NCI-H1417 treated with DMSO at 0.1 percent for 48 hours (cell line): ENCODE measurements around the gene NELFCD.

ENCODE experiments used
- DNase-seq: peaks from one replicate; lab custom pipeline; 2025; lab: John Stamatoyannopoulos, UW

The NELFCD gene

DNA sequence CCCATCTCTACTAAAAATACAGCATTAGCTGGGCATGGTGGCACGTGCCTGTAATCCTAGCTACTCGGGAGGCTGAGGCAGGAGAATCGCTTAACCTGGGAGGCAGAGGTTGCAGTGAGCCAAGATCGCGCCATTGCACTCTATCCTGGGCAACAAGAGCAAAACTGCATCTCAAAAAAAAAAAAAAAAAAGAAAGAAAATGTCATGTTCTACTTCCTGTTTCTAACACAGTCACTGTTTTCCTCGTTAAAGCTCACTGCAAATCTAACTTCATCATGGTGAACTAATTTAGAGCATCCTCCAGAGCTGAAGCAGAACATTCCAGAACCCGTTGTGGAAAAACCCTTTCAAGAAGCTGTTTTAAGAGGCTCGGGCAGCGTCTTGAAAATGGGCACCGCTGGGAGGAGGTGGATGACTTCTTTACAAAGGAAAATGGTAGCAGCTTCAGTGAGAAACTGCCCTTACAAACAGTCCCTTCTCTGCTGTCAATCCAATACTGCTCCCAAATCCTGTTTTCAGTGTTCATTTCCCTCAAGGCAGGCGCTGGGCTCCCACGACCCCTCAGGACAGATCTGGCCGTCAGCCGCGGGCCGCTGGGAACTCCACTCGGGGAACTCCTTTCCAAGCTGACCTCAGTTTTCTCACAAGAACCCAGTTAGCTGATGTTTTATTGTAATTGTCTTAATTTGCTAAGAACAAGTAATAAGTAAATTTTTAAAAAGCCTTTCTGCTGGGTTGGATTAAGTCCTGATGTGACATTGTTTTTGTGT lies 13.5 kb downstream of the NELFCD start:
- DNase-seq, result no peak

DNA sequence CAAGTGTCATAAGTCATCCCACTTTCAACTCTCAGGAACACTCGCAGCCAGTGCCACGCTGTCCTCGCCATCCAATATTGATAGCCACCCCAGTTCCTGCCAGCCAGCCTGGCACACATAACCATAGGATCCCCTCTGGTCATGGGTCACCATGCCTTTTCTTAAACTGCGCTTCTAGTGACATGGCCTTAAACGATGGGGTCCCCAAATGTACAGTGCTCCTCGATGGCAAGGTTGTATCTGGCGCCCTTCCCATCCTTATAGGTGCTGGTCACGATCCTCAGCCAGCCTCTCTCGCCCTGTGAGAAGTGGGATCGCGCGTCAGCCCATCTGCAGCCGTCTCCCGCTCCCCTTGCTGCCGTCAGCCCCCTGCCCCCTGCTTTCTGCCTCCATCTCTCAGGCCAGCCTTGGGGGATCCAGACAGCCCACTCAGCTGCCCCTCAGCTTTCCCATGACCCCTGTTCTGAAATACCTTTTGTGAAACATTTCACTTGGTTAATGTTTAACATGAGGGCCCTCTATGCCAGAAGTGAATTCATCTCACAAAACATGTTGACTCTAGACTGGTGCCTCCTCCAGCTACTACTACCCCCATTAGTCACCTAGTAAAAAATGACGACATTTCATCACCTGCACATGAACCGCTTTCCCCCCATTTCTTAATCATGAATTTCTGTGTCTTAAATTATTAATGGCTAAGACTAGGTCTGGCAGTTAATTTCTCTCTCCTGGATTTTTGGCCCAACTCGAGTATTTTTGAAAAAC lies 14.6 kb downstream of the NELFCD start:
- DNase-seq, result no peak

DNA sequence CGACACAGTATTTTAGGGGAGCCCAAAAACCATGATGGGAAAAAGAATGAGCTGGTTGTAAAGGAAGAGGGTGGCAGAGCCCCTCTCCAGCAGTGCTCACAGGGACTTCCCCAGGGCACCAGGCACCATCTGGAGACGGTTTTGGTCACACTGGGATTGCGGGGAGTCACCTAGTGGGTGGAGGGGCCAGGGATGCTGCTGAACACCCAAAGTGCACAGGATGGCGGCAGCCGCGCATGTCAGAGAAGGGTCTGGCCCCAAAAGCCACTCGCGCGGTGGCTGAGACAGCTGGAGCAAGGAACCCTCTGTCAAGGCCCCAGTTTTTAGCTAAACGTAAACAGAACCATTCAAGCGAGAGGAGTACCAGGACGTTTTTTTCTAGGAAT lies 15.2 kb downstream of the NELFCD start:
- DNase-seq, result no peak

DNA sequence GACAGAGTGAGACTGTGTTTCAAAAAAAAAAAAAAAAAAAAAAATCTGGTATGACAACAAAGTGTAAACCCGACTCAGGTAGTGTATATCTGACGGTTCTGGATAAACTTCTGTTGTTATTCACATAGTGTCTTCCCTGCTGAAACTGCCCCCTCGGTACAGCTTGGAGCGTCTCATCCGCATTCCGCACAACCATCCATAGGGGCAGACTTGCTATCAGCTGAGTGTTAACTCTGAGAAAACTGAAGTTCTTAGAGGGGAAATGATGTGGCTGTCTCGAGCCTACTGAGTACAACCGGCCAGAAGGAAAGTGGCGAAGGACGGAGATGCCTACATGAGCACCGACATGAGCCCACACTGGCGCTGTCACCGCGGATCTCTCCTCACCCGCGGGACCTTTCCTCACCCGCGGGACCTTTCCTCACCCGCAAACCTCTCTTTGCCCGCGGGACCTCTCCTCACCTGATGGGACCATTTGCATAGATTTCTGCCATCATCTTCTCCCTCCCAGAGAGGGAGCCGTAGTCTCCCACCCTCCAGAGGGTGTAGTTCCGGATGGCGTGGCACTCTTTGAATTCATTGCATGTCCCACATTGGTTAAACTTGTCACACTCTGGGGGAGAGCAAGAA lies 16.2 kb downstream of the NELFCD start:
- no peak for DNase-seq

DNA sequence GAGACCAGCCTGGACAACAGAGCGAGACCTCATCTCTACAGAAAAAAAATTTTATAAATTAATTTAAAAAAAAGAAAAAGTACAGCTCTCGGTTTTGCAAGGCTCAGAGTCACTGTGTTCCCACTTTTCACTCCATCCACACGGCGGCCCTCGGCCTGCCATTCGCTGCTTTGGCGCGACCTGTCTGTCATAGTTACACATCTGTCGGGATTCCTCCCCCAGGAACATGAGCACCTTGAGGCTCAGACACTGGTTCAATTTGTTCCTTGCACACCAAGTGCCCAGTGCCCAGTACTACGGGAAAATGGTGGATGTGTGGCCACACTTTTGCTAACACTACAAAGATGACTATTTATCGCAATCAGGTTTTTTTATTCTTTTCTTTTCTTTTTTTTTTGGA lies 17.6 kb downstream of the NELFCD start:
- no peak for DNase-seq

DNA sequence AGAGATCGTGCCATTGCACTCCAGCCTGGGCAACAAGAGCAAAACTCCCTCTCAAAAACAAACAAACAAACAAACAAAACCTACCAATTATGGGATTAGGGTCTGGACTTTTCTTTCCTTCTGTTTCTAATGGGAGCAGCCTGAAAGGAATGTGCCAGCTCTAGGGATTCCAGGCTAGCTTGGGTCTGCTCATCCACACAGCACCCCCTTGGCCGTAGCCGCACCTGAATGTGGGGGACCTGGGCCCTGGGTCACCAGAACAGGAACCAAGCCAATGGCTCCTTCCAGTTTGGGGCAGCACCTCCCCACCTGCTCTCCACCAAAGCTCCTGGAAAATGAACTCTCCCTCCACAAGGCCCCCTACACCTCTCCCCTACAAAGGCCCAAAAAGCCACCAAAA lies 19.3 kb downstream of the NELFCD start:
- no peak for DNase-seq

DNA sequence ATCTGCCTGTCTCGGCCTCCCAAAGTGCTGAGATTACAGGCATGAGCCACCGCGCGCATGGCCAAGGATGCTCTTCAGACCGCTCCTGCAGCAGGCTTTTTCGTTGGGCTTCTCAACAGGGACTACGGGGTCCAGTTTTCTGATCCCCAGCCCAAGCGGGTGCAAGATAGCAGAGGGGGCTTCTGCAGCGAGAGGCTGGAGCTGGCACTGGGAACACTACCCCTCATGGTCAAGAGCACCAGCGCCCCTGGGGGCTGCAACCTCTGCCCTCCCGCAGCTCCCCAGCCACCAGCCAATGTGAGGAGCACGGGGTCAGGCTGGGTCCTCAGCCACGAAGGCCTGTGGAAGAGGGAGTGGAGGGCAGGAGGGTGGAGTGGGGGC lies 20.0 kb downstream of the NELFCD start:
- DNase-seq, result no peak

DNA sequence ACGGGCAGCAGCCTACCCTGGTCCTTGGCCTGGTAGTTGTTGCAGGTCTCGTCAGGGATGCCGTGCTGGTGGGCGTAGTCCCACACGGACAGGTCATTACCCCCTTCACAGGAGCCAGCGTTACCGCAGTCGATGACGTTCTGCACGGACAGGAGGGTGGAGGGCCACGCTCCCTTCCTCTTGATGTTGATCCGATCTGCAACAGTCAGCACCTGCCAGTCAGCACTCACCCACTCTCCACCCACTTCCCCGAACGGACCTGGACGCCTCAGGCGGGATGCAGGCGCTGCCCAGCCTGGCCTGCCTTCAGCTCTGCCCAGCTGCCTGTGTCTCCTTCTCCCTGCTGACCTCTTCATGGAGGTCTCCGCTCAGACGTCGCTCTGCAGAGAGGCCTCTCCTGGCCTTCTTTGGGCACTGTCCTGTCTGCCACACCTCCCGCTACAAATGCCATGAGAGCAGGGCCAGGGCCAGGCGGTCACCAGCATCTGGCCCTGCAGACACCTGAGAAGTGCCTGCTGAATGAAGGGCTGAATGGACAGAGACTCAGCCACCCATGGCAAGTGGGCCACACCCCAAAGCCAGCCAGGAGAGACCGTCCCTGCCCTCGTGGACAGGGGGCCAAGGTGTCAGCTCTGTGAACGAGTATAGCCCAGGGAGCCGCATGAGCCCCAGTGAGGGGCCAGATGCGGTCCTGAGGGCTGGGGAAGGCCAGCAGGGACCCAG lies 20.6 kb downstream of the NELFCD start:
- no peak for DNase-seq

DNA sequence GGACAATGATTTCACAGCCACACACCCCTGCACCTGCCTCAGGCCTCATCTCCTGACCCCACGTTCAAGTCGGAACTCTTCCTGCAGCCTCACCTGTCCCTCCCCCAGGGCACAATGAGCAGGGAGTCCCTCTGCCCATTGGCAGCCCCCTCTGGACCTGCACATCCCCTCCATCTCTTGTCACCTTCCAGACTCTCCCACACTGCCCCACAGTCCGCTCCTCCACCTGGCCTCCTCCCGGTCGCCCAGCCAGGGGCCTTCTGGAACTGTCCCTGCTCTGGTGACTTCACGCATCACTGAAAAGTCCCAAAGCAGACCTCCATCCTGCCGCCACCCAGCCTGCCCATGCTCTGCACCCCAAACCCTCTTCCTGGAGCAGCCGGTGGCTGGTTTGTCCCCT lies 21.3 kb downstream of the NELFCD start:
- no peak for DNase-seq

DNA sequence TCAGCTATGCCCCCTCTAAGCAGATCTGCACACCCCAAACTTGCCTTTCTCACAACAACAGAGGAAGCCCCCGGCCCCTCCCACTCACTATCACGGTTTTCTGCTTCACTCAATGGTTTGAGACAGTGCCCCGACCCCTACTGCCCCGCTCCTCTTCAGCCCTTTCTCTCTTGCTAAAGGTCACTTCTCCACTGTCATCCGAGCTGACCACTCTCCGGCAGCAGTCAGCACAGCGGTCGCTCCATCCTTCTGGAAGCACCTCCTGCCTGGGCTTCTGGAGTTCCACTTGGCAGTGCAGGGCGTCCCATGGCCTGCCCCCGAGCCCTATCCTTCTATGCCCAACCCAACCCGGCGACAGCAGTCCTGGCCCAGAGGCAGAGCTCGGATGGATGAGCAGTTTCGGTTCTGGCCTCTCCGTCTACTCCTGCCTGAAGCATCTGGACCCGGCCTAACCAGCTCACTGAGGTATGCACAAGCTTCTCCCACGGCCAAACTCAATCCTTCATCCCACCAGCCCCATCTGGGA lies 21.9 kb downstream of the NELFCD start:
- no peak for DNase-seq

DNA sequence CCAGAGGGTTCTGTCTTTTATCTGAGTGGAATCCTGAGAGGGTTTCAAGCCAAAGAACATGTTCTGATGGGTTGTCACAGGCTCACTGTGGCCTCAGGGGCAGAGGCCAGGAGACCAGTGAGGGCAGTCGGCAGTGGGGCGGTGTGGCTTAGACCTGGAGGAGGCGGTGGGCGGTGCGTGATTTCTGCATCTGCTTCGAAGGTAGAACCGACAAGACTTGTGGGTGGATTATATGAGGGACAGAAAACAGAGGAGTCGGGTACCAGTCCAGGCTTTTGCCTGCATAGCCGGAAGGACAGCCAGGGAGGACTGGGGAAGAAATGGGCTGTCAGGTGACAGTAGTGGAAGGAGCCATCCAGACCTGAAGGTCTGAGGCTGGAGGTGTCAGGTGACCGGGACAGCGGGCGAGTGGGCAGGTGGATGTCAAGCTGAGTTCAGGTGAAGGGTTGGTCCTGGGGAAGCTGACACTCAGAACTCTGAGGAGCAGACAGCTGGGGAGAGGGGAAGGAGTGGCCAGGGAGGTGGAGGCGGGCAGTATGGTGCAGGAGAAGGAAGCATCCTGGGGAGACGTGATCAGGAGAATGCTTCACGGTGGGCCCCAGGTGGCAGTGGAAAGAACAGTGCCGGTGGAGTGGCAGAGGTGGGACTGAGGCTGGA lies 22.9 kb downstream of the NELFCD start:
- DNase-seq, result no peak

DNA sequence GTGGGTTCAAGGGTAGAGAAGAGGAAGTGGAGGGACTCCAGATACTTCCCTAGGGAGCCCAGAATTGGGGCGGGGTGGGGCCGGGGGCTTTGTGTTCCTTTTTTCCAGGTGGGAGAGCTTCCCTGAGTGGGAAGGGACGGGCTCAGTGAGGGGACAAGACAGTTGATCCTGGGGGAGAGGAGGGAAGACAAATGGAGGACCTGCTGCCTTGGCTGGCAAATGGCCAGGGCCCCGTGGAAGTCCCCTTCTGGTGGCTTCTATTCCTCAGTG lies 23.4 kb downstream of the NELFCD start:
- no peak for DNase-seq

DNA sequence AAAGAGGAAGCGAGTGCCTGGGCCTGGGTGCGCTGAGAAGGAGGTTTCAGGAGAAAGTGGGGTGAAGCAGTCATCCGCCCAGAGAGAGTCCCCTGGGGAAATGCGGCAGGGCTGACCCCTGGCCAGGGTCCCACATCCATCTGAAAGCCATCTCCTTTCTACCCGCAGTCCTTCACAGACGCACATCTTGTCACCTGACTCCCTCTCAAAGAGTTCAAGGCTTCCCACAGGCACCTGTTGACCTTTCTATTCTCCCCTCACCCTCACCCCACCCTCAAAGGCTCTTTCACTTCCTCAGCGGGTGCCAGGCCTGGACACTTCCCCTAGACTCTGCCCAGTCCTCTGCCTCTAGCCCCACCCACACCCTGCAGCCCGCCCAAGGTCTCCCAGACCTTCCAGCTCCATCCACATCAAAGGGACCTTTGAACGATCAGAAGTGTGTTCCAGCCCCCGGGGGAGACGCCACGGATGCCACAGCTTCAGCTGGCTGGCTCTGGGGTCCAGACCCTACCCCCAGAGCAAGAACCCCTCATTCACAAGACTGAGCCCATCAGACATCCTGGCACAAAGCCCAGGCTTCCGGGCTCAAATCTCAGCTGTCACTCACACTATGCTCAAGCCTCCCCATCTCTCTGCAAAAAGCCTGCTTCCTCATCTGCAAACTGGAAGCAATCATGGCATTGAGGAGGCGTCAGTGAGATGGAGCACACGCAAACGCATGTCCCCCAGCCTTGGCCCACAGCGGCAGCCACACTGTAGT lies 23.9 kb downstream of the NELFCD start:
- no peak for DNase-seq

DNA sequence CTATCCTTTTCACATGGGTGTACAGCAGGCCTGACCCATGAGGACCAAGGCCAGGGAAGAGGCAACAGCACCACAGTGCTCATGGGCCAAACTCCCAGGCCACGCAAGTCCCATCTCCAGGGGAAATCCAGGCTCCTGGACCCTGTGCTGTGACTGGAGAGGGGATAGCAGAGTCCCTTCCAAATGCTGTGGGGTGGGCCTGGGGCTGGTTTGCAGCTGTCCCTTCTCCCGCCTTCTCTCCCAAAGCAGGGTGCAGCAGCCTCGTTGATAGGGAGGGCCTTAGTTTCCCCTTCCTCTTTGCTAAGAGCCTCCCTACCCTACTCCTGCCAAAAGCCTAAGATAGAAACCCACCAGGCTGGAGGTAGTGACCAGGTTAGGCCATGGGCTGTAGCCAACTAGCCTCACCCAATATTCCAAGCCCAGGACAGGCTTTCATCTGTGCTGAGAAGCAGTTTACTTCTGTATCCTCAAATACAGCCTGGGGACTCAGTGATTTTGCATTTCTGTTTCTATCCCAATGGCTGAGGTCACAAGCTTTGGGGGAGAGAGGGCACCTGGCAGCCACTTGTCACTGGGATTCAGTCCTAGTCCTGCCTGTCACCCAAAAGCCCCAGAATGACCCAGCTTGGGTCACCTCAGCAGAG lies 24.6 kb downstream of the NELFCD start:
- no peak for DNase-seq

DNA sequence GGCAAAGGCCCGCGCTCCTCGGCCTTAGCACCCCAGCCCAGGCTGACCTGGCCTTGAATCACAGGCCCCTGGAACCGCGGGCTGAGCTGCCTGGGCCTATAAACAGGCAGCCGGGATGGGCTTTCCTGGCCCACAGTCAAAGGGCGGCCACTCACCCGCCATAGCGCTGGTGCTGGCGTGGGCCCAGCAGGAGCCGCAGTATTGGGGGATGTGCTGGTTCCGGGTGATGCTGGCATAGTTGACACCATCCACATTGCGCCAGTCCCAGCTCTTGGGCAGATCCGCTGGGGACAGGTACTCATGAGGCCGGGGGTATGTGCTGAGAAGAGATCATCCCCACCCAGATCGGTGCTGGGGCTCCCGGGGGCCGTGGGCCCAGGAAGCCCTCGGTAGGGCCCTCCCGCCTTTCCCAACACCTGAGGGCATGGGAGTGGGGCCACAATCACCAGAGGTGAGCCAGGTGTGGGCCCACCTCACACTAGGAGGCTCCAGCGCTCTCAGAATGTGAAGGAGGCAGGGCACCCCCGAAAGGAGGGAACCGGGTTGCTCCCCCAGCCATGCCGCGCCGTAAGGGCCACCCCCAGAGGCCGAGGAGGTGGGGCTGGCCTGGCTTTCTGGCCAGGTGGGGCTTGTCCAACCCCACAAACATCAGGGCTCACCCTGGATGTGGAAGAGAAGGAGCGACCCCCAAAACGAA lies 25.3 kb downstream of the NELFCD start:
- no peak for DNase-seq

DNA sequence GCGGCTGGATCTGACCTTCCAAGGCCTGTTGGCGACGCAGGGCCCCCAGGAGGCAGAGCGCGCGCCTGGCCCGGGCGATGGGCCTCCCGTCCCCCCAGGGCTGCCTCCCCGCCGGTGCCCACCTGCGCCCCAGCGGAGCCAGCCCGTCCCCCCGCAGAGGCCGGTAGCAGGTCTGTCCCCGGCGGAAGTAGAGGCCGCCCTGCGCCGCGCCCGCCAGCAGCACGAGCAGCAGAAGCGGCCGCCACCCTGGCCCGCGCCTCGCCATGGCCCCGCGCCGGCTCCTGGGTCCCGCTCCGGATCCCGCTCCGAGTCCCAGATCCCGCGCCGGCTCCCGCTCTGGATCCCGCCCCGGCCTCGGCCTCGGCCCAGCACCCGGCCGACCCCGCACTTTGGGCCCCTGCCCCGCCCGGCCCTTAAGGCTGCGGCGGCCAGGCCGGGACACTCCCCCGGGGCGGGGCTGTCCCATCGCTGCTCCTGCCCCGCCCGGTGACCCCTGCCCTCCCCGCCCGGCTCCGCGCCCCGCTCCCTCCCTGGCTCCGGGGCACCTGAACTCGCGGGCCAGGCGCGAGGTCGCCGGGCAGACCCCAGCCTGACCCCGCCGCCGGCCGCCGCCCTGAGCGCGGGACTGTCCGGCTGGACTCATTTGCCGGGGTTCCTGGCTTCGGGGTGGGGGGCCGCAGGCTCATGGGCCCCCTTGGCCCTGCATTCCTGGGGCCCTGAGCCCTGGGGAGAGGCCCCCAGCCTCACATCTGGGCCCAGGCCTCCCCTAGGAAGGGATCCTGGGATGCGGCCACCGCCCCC lies 26.0 kb downstream of the NELFCD start, which contains the start of gene CTSZ:
Gene CTSZ (minus strand): TSS at position 391 of the 801 bp plus-strand sequence. CDS start 126 bp downstream, at position 265.
- DNase-seq, result no peak

DNA sequence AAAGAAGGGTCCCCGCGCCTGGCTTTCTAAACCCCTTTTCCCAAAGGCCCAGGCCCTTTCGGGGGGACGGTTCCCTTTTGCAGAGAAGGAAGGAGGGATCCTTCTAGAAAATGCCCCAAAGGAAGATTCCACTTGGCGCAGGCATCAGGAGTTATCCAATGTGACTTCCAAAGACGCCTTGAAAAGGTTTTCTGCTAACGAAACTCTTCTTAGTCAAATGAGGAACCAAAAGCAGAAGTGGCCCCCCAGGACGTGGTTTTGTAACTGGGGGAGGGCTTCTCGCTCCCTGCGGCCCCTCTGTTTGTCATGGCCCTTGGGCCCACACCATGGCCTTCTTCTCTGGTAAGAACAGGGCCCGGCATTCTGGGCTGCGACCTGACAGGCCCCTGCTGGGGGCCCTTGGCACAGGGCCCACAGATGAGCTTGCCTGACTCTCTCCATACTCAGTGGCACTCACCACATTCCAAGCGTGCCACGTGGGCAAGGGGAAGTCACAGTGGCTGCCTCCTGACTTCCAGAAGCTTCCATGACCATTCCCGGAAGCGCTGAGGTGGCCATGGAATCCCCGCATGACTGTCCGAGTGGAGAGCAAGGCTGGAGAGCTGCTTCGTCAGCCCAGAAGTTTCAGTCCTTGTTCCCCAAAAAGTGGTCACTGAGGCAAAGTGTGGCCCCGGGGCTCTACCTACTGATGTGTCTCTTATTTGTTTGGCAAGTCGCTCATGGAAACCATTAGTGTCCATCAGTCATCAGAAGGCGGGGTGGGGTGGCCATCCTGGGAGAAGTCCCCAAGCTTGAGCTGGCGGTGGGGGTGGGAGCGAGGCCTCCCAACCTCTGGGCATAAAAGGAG lies 26.8 kb downstream of the NELFCD start:
- no peak for DNase-seq

DNA sequence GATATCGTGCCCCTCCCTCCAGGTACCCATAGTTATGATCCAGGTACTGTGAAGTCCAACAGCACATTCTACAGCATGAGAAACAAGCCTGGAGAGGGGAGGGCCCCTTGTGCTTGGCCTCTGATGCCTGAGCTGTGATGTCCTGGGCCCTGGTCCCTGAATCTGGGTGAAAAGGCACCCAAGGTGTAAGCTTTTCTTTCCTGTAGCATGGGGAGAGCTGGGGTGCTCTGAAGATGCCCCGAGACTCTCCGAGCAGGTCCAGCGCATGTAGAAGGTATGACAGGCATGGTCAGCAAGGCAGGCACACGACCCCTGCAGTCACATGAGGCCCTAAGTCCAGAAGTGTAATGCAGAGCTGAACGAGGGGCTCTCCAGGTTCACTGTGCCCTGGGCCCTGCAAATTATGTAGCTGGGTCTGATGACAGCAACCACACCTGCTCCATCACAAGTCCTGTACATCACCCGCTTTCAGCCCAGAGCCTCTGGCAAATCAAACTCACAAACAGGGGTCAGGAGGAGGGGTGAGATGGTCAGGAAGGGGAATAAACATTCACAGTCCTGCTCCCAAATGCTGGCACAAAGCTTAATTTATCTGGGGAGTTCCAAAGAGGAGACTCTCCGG lies 27.8 kb downstream of the NELFCD start:
- no peak for DNase-seq
